RWPE2 (cell line): ENCODE results near the gene DNM1.

Experiments
- ATAC-seq: fragments of 200-7000 bp; cut with Tn5 transposase; 3 replicates; pipeline ENCODE4 v1.9.1; 2021; ENCODE audit warnings: low read depth
- DNase-seq: peaks from one replicate; pipeline ENCODE4 v3.0.0-alpha.2; 2020; ENCODE audit warnings: low spot score
- H3K27ac ChIP-seq: fragments of 450-650 bp; 2 replicates; pipeline ENCODE4 v1.5.1; 2017; ENCODE audit warnings: mild to moderate bottlenecking; ENCODE audit not compliant: poor library complexity, severe bottlenecking
- H3K27me3 ChIP-seq: fragments of 250-450 bp; sonication (Bioruptor Pico); 2 replicates; pipeline ENCODE4 v1.5.1; 2021; ENCODE audit warnings: mild to moderate bottlenecking, moderate library complexity; ENCODE audit not compliant: insufficient read depth, poor library complexity, severe bottlenecking
- H3K36me3 ChIP-seq: fragments of 250-450 bp; sonication (Bioruptor Pico); 2 replicates; pipeline ENCODE4 v1.5.1; 2020; ENCODE audit warnings: low read depth, mild to moderate bottlenecking, moderate library complexity
- H3K4me1 ChIP-seq: fragments of 250-450 bp; sonication (Bioruptor Pico); 2 replicates; pipeline ENCODE4 v1.5.1; 2021; ENCODE audit warnings: mild to moderate bottlenecking, moderate library complexity; ENCODE audit not compliant: insufficient read depth, poor library complexity, severe bottlenecking
- H3K4me3 ChIP-seq: fragments of 250-450 bp; sonication (Bioruptor Pico); 2 replicates; pipeline ENCODE4 v1.5.1; 2021; ENCODE audit warnings: mild to moderate bottlenecking, moderate library complexity; ENCODE audit not compliant: severe bottlenecking
- H3K9me3 ChIP-seq: fragments of 250-450 bp; sonication (Bioruptor Pico); 2 replicates; pipeline ENCODE4 v1.5.1; 2021; ENCODE audit warnings: mild to moderate bottlenecking, moderate library complexity; ENCODE audit not compliant: severe bottlenecking
- TF ChIP-seq, protein P1 (sequence below): fragments of 450-650 bp; IDR thresholded peaks from one replicate; pipeline ENCODE4 v1.5.1; 2017; ENCODE audit warnings: mild to moderate bottlenecking, moderate library complexity; ENCODE audit not compliant: poor library complexity, severe bottlenecking

Gene DNM1

DNA sequence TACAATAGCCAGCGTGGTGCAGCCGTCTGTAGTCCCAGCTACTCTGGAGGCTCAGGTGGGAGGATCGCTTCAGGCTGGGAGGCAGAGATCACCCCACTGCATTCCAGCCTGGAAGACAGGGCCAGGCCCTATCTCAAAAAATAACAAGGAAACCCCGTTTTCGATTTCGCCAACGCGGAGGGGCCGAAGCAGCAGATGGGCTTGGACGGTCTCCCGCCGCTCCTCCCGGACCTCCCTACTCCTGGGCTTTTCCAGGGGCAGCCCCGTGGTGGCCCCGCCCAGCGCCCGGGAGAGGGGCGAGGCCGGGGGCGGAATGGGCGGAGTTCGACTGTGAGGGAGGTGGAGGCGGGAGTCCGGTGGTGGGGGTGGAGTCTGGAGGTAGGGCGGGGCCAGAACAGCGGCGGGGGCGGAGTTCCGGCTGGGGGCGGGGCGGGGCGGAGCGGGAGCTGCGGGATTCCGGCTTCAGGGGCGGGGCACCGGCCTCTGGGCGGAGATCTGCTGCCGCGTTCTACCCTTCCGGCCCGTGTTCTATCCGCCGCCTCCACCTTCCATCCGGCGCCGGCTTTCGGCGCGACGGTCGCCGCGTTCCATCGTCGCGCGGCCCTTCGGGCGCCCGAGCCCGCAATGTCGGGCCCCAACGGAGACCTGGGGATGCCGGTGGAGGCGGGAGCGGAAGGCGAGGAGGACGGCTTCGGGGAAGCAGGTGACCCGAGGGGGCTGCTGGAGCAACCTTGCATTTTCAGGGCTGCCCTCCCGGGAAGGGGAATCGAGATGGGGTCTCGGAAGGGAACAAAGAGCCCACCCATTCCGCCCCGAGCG, 43.2 kb upstream of the DNM1 start, which contains the start of gene BBLN:
TSS of gene BBLN (plus strand) at position 482 of the 819 bp plus-strand sequence. CDS start at position 625, 143 bp downstream.
- peak; percentile 92 for DNase-seq
- TF ChIP-seq, protein P1, sequence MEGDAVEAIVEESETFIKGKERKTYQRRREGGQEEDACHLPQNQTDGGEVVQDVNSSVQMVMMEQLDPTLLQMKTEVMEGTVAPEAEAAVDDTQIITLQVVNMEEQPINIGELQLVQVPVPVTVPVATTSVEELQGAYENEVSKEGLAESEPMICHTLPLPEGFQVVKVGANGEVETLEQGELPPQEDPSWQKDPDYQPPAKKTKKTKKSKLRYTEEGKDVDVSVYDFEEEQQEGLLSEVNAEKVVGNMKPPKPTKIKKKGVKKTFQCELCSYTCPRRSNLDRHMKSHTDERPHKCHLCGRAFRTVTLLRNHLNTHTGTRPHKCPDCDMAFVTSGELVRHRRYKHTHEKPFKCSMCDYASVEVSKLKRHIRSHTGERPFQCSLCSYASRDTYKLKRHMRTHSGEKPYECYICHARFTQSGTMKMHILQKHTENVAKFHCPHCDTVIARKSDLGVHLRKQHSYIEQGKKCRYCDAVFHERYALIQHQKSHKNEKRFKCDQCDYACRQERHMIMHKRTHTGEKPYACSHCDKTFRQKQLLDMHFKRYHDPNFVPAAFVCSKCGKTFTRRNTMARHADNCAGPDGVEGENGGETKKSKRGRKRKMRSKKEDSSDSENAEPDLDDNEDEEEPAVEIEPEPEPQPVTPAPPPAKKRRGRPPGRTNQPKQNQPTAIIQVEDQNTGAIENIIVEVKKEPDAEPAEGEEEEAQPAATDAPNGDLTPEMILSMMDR: no peak
- H3K4me1 ChIP-seq: no peaks in the 10 kb centered on the region
- H3K27me3 ChIP-seq: no peaks in the 10 kb centered on the region
- H3K36me3 ChIP-seq: peaks cover 21% of the 10 kb centered on the region
- no peaks in the 10 kb centered on the region for H3K9me3 ChIP-seq
- peak within 1 kb of the TSS; percentile 26 for H3K27ac ChIP-seq
- peak within 1 kb of the TSS; percentile 89 for H3K4me3 ChIP-seq
- peak; percentile 85 for ATAC-seq

DNA sequence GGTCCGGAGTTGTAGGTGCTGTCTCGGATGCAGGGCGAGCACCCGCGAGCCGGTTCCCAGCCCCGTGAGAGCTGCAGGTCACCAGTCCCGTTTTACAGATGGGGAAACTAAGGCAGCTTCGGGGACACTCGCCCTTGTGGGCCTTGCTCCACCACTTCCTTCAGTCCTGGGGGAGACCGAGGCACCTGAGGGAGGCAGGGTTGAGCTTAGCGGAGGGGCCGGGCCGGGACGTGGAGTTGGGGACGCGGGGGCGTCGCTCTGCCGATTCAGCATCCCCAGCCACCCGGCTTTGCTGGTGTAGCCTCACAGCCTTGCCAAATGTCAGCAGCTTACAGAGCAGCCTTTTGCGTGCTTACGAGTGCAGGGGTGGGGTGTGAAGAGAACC, 42.6 kb upstream of the DNM1 start:
- peak overlapping the region; percentile 26 for H3K27ac ChIP-seq
- peaks cover 22% of the 10 kb centered on the region for H3K36me3 ChIP-seq
- H3K4me3 ChIP-seq: peak overlapping the region; percentile 89
- H3K27me3 ChIP-seq: no peaks in the 10 kb centered on the region
- DNase-seq: peak; percentile 54
- no peak for ATAC-seq
- no peaks in the 10 kb centered on the region for H3K9me3 ChIP-seq
- TF ChIP-seq, protein P1: no peak
- H3K4me1 ChIP-seq: no peaks in the 10 kb centered on the region

DNA sequence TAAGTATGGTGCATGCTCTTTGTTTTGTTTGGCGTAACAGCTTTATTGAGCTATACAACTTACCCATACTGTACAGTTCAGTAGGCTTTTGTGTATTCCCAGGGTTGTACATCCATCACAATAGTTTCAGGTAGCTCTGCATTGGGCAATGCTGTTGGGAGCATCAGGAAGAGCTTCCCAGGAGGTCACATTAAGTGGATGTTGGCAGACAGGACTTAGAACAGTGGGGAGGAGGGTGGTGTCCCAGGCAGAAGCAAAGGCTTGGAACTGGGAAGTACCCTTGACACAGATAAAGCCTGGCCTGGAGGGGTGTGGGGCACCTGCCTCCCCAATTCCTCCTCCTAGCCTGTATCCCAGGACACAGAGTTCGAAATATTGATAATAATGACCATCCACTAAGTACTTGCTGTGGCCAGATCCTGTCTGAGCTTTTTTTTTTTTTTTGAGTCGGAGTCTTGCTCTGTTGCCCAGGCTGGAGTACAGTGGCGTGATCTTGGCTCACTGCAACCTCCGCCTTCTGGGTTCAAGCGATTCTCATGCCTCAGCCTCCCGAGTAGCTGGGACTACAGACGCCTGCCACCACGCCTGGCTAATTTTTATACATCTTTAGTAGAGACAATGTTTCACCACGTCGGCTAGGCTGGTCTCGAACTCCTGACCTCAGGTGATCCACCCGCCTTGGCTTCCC, 41.8 kb upstream of the DNM1 start:
- ATAC-seq (no peak), DNase-seq (no peak)
- Histone ChIP-seq H3K9me3 (no peaks in the 10 kb centered on the region), H3K27ac (no peak overlapping the region), H3K36me3 (peaks cover 28% of the 10 kb centered on the region), H3K4me3 (no peak overlapping the region), H3K4me1 (no peaks in the 10 kb centered on the region), H3K27me3 (no peaks in the 10 kb centered on the region)
- TF ChIP-seq, protein P1: no peak

DNA sequence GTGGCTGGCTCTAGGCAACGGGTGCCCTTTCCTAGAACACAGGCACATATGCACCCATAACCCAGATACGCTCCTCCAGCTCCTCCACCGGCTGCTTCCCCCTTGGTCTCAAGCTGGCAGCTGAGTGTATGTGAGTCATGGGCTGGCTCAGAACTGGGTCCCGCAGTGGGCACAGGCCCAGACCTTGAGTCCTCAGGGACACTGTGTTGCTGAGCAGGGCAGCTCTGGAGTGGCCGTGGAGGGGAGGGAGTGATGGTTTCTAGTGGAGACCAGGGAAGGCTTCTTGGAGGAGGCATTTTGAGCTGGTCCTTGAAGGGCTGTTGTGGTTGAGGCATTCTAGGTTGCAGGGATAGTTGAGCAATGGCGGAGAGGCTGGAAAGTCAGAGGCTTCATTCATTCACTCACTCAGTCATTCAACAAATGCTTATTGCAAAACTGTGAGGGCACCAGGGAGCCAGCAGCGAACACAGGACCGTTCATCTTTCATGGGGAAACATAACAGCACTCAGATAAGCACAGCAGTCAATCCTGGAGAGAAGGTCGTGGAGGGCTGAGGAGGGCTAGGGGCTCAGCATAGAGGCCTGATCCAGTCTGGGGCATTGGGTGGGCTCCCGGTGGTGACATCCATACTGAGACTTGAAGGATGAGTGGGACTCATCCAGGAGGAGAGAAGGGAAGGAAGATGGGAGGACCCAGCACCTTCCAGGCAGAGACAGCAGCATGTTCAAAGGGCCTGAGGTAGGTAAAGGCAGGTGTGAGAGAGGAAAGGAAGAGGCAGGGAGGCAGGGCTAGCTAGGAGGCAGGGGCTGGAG, 40.8 kb upstream of the DNM1 start:
- Histone ChIP-seq H3K27ac (no peak overlapping the region), H3K27me3 (no peaks in the 10 kb centered on the region), H3K4me3 (no peak overlapping the region), H3K4me1 (no peaks in the 10 kb centered on the region), H3K9me3 (no peaks in the 10 kb centered on the region), H3K36me3 (peaks cover 38% of the 10 kb centered on the region)
- TF ChIP-seq, protein P1: no peak
- no peak for ATAC-seq
- DNase-seq: peak; percentile 40
